VCaP (cell line): Measurements from ENCODE around the gene SPEM2.
A peak's percentile ranks its signal among the peaks of the same experiment; 100 is the strongest.

Source experiments
- H3K27ac ChIP-seq: fragments of 450-650 bp; 2 replicates; pipeline ENCODE4 v1.5.1; 2017
- TF ChIP-seq, protein P1 (sequence below): fragments of 450-650 bp; conservative IDR thresholded peaks from 2 replicates; pipeline ENCODE4 v1.5.1; 2017; ENCODE audit warnings: mild to moderate bottlenecking, moderate library complexity

Gene SPEM2

DNA sequence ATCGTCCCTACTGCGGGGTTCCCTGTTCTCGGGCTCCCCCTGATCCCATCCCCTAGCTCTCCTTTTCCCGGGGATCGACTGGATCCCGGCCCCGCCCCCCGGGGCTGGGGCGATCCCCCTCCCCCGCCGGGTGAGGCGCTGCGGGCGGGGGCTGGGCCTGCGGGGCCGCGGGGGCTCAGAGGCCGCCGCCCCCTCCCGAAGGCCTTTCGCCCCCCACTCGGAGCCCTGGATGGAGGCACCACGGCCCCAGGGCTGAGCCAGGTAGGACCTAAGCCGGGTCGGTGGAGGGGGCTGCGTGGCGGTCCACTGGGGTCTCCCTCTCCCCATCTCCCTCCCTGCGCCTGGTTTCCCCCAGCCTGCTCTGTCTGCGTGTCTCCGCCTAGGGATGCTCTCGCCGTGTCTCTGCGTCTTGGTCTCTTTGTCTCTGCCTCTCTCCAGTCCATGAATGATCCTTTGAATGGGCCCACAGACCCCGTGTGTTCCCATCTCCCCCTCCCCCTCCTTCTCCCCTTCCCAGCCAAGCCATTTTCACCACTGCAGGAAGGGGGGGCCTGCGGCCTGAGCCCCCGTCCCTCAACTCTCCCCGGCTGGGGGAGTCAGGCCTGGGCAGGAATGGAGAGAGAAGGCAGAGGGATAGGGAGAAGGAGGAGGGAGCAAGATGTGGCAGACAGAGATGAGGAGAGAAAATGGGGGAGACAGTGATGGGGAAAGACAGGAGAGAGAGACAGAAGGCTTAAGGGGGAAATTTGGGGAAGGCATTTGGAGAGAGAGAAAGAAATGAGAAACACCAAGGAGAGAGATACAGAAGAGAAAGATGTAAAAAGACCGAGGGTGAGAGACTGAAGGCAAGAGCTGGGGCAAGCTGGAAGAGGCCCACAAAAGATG, 19.8 kb upstream of the SPEM2 start:
- H3K27ac ChIP-seq, result peak overlapping the region; percentile 63; the same call in 1 of the 2 replicates
- TF ChIP-seq, protein P1, sequence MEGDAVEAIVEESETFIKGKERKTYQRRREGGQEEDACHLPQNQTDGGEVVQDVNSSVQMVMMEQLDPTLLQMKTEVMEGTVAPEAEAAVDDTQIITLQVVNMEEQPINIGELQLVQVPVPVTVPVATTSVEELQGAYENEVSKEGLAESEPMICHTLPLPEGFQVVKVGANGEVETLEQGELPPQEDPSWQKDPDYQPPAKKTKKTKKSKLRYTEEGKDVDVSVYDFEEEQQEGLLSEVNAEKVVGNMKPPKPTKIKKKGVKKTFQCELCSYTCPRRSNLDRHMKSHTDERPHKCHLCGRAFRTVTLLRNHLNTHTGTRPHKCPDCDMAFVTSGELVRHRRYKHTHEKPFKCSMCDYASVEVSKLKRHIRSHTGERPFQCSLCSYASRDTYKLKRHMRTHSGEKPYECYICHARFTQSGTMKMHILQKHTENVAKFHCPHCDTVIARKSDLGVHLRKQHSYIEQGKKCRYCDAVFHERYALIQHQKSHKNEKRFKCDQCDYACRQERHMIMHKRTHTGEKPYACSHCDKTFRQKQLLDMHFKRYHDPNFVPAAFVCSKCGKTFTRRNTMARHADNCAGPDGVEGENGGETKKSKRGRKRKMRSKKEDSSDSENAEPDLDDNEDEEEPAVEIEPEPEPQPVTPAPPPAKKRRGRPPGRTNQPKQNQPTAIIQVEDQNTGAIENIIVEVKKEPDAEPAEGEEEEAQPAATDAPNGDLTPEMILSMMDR, result no peak

DNA sequence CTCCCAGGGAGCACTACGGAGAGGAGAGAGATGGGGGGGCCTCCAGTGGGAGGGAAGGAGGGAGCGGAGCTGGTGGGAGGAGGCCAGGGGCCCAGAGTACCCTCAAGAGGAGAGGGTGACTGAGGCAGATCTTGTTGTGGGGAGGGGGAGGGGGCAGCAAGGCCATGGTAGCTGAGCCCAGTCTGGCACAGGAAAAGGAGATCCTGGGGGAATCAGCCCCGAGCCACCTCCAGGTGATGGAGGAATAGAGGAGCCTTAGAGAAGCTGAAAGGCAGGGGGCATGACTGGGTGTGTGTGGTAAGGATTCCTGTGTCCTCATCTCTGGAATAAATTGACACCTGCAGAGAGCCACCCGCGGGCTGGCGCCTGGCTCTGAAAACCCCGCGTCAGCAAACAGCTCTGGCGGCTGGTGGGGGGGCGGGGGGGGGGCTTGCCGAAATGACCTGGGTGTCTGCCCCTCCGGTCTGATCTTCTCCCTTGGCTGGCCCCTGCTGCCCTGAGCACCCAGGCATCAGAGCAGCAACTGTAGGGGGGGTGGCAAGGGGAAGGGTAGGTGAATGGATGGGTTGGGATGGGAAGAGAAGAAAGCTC, 19.1 kb upstream of the SPEM2 start:
- H3K27ac ChIP-seq, result no peak overlapping the region
- TF ChIP-seq, protein P1, result no peak

DNA sequence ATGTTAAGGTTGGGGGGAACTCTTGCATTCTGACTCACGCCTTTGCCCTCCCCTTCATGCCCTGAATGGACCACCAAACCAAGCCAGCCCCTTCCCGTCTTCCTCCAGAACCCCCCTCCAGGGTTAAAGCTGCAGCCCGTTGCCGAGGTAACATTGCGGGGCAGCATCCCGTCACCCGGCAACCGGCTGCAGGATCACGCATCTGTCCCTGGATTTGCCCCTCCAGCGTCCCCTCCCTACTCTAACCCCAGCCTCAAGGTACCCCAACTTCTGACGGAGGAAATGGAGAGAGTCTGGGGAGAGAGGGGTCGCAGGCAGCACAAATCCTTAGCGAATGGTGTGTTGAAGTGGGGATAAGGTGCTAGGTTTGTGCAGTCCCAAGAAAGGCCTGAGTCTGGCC, 18.3 kb upstream of the SPEM2 start:
- H3K27ac ChIP-seq, result no peak overlapping the region
- TF ChIP-seq, protein P1, result no peak

GRCh38 chr17:7407485-7408251, 17.7 kb upstream of the SPEM2 start, which contains the start of gene NLGN2:
NLGN2 (plus strand) TSS chr17:7407845; CDS start chr17:7408256, 411 bp downstream.
- TF ChIP-seq, protein P1, result no peak
- no peak within 1 kb of the TSS for H3K27ac ChIP-seq

GRCh38 chr17:7408252-7408727, 17.1 kb upstream of the SPEM2 start:
- TF ChIP-seq, protein P1, result no peak
- H3K27ac ChIP-seq, result no peak overlapping the region

GRCh38 chr17:7408863-7409262, 16.6 kb upstream of the SPEM2 start:
- H3K27ac ChIP-seq, result no peak overlapping the region
- TF ChIP-seq, protein P1, result no peak

DNA sequence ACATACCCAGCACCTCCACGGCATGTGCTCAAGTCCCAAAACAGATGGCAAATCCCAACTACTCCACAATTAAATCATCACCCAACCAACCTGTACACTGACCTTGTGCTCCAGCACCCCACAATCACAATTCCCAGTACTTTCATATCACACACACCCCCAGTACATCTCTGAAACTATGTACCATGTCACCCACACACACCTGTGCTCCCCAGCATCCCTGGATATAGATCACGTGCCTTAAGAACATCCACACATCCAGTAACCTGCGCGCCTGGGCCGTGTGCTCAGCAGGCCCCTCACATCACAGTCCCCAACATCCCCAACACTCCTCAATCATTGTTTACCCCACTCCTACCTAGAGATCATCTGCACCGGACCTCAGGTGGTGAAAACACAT, 15.7 kb upstream of the SPEM2 start:
- no peak overlapping the region for H3K27ac ChIP-seq
- TF ChIP-seq, protein P1, result no peak
